ENCODE results near the gene DNAI1.
"Not testable (repeated sequence)": the region's sequence is repeated elsewhere in the genome, so short reads cannot be mapped to it uniquely, and the experiment has no call there.

Gene DNAI1

DNA sequence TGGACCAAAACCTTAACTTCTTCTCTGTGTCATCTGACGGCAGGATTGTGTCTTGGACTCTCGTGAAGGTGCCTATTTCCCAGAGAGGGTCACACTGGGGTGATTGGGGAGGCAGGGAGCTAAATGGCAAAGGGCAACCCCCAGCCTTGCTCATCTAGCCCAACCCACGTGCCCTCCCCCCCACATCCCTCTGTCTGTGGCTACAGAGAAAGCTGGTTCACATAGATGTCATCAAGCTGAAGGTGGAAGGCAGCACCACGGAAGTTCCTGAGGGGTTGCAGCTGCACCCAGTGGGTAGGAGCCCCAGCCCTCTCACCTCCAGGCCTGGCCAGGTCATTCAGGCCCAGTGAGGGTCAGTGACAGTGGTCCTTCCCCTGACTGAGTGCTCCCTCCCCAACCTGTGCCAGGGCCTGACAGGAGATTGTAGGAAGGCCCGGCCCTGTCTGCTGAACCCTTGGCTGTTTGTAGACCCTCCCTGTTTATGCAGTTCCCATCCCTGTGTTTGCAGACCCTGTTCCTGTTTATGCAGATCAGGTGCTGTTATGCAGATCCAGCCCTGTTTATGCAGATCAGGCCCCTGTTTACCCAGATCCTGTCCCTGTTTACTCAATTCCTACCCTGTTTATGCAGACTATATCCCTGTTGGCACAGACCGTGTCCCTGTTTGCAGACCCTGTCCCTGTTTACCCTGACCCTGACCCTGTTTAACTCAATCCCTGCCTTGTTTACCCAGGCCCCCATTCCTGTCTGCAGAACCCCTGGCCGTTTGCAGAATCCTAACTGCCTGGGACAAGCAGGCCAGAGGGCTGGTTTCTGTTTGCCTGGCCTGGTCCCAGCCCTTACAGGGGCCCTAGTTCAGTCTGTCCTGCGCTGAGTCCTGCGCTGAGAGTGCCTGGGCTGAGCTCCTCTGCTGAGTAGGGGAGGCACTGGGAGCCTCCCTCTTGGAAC lies 53.8 kb downstream of the DNAI1 start:
- DNase-seq (ENCODE audit: low spot score) (no peak), FAIRE-seq (no peak)

DNA sequence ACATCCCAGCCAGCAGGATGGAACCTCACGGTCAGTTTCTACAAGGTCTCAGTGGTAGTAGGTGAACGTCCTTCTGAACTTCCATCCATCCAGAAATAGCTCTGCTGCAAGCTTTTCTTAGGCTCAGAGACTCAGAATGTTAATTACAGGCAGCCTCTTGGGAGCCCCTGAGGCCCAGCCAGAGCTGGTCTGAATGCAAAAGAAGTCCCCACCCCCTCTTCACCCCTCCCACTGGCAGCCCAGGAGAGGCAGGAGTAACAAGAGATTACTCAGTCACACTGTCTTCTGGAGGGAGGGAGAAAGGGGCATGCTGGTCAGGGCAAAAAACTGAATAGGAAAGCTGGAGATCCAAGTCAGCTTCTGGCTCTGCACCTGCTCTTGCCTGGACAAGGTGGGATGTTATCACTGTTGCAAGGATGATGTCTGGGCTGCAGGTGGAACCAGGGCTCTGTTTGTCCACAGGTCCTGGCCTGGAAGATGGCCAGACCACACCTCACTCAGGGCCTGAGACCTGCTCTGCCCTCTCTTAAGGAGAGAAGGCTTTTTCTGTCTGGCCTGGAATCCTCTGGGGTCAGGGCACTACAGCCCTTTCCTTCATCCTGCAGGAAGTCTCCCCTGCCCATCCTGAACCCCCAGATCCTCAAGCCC lies 55.1 kb downstream of the DNAI1 start:
- DNase-seq (ENCODE audit: low spot score) = no peak

DNA sequence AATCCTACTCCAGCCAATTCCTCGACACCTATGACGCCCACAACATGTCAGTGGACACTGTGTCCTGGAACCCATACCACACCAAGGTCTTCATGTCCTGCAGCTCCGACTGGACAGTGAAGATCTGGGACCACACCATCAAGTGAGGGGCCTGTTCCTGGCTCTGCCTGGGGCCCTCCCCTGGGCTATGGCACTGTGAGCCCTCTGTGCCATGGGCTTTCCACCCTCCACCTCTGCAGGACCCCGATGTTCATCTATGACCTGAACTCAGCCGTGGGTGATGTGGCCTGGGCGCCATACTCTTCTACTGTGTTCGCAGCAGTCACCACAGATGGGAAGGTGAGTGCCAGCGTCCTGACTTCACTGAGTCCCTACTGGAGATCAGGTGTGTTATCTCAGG lies 55.8 kb downstream of the DNAI1 start:
- FAIRE-seq (no peak), DNase-seq (ENCODE audit: low spot score) (no peak)

More for the DNA sequence above, 55.1 kb downstream of the DNAI1 start:
- FAIRE-seq = no peak

DNA sequence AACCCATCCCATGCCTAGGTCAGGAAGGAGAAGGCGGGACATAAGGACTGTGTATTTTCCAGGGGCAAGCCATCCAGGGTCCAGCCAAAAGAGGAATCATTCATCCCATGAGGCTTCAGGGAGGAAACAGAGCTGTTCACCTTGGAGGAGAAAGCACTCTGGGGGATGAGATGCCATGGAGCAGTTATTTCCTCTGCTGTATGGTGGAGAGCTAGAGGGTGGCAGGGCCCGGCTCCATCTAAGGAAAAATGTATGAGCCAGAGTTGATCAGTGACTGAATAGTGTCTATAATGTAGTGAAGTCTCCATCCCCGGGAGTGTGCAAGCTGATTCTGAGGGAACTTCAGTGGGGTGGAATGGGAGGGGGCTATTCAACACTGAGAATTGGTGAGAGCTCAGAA lies 56.2 kb downstream of the DNAI1 start:
- DNase-seq (ENCODE audit: low spot score) (no peak), FAIRE-seq (no peak)

DNA sequence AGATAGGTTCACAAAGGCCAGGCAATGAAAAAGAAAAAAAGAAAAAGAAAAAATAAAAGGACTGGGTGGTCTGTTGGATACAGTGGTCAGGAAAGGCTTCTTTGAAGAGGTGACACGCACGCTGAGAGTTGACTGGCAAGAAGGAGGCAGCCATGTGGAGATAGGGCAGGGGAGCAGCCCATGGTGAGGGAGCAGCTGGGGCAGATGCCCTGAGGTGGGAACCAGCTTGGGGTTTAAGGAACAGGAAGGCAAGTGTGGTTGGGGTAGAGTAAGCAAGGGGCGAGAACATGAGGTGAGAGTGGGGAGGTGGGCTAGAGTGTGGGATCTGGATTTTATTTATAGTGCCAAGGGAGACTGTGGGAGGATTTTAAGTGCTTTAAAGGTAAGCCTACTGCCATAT lies 57.4 kb downstream of the DNAI1 start:
- FAIRE-seq = no peak
- DNase-seq (ENCODE audit: low spot score) = no peak

DNA sequence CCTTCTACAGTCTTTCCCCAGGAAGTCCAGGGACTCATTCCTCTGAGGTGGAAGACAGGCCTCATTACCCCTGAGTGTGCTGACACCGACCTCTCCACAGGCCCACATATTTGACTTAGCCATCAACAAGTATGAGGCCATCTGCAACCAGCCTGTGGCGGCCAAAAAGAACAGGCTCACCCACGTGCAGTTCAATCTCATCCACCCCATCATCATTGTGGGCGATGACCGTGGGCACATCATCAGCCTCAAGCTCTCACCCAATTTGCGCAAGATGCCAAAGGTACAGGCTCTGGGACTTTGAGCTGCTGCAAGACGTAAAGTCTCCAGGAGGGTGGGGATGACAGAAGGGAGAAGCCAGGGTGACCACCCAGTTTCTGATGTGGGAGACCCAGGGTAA lies 58.6 kb downstream of the DNAI1 start:
- no peak for DNase-seq (ENCODE audit: low spot score)
- peak; percentile 53 for FAIRE-seq

DNA sequence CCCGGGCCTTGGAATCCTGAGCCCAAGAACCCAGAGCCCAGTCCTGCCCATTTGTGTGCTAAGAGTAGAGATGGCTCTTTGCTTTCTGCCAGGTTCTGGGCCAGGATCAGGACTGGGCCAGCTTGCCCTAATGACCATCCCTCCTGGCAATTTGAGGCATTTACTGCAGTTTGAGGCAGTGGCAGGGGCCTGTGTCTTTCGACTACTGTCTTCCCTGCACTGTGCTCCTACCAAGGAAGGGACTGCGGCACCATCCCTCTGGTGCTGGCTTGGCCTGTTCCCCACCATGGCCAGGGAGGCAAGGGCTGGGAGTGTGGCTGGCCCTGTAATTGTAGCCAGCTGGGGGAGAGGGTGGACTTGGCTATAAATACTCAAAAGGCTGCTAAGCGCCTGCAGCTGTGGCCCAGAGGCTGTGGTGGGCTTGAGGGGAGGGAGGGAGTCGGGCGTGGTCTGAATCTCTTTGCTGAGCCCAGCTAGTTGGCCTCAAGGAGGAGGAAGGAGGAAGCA lies 59.6 kb downstream of the DNAI1 start:
- DNase-seq (ENCODE audit: low spot score) = no peak
- FAIRE-seq = no peak

DNA sequence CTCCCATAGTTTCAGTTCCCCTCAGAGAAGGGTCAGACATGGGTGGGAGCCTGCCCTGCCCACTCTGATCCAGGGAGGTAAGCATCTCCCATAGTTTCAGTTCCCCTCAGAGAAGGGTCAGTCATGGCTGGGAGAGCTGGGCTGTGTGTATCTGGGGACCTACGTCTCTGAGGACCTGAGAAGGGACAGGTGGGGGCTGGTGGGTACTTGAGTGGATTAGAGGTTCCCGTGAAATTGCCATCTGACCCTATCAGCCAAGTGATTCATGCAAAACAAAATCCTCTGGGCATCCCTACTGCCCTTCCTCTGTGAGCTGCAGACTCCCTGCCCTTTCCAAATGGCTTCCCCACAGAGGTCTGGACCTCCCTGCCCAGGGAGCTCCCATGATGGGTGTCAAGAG lies 60.3 kb downstream of the DNAI1 start:
- FAIRE-seq (no peak), DNase-seq (ENCODE audit: low spot score) (no peak)

DNA sequence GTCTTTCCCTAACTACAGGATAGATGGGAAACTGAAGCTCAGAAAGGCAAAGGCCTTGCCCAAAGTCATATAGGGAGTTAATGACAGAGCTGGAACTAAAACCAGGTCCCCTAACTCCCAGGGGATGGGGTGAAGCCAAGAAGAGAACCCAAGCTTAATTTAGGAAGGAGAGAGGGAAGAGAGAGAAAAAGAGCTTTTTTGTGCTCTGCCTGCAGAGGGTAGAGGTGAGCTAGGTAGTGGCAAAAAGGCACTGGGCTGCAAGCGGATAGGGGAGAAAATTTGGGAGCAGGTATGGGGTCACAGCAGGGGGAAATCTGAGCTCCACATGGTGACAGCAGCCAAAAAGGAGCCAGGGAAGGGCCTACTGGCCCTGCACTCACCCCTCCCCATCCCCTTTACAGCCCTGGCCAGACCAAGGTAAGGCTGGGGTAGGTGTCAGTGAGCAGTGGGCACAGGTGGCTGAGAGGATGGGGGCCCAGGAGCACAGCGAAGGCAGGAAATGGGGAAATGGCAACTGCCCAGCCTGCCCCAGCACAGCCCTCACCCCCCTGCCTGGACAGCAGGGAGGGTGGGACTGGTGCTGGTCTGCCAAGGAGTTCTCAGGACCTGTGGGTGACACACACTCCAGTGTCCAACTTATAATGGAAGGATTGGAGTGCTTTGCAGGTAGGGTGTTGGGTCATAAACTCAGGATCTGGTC lies 60.9 kb downstream of the DNAI1 start:
- no peak for FAIRE-seq
- no peak for DNase-seq (ENCODE audit: low spot score)

DNA sequence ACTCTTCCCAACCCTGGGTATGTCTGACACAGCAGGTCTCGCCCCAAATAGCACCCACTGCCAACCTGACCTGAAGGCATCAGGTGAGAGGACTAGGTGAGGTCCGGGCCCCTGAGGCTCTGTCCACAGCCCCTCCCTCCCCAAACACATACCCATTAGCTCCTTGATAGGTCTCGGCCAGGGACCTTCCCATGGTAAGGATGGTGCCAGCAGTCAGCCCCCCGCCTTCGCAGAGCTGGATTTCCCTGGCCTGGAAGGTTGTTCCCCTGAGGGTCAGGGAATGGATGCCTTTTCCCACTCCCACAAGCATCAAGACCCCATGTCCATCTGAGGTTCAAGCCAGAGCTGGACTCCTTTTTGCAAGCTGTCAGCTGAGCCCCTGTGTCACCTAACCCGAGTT lies 61.5 kb downstream of the DNAI1 start:
- FAIRE-seq (no peak), DNase-seq (ENCODE audit: low spot score) (no peak)

DNA sequence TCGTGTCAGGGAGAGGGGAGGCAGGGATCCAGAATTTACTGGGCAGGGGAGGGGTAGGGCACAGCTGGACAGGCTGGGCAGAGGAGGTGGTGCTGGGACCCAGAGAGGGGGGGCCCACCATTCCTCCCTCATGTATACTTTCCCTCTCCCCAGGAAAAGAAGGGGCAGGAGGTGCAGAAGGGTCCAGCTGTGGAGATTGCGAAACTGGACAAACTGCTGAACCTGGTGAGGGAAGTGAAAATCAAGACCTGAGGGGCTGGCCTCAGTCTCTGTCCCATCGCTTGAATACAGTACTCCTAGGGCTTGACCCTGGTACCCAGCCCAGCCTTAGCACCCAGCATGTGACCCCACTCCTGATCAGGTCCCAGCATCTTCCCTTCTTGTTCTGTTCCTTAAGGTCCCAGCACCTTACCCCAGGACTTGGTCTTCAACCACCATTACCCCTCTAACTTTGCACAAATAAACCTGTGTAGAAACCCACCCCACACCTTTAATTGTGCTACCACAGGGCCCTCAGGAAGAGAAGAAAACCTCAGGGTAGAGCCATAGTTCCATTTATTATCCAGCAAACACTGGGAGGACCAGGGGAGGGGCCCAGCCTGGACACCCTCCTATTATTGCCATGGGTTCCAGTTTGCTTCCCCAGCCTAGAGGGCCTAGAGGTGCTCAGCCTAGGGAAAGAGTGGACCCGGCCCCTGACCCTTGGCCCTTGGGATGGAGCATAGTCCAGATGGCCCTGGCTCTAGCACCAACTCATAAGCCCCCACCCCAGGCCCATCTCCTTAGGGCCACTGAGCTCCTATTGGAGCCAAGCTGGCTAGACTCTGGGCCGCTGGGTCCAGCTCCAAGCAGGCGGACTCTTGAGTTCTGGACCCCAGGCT lies 62.1 kb downstream of the DNAI1 start:
- FAIRE-seq (no peak), DNase-seq (ENCODE audit: low spot score) (no peak)

DNA sequence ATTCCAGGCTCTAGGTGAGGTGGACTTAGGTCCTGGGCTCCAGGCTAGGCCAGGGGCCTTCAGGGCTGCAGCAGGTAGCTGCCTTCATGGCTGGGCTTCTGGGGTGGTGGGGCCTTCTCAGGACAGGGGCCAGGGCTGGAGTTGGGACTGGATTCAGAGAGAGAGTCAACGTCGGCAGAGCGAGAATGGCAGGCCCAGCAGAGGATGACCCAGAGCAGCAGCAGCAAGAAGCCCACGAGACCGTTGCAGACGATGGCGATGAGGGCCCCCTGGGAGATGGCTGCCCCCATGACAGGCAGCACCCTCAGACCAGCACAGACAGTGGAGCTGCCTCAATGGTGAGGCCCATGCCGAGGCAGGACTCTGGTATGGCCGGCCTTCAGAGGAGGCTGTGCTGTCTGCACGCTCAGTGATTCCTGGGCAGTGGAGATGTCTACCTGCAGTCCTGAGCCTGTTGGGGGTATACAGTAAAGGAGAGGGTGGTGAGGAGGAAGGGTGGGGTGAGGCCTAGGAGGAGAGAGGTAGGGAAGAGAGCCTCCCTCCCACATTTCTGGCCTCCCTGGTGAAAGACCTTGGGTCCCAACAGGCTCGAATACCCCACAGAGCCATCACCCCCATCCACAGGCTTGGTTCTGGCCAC lies 62.9 kb downstream of the DNAI1 start:
- no peak for FAIRE-seq

DNA sequence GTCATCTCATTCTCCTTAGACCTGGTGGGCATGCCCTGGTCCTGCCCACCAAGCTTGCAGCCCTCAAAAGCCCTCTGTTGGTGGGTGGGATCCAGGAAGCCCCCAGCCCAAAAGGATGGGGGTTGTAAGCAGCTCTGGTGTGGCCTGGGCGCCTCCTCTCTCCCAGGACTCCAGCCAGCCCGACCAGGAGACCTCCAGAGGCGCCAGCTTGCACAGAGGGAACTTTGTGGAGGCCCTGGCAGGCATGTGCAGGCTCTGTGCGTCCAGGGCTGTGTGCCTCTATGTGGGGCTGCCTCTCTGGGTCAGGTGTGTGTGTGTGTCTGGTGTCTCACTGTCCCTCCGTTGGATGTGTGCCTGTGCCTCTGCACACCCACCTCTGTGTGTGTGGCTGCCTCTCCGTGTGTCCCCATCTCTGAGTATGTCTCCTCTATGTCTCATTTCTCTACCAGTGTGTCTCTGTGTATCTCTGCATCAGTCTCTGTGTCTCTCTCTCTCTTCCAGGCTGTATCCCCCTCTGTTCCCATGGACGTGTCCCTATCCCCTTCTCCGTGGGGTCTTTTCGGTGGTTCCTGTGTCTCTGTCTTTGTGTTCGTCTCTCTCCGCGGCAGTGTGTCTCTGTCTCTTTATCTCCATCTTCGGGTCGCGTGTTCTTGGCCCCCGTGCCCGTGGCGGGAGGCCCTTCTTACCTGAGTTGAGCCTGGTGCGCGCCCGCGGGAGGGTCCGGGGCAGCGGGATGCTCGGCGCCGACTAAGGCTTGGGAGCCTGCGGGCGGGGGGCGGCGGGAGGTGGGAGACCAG lies 63.7 kb downstream of the DNAI1 start:
- FAIRE-seq (peak; percentile 5), DNase-seq (ENCODE audit: low spot score) (no peak)

More for the DNA sequence above, 62.9 kb downstream of the DNAI1 start:
- no peak for DNase-seq (ENCODE audit: low spot score)

DNA sequence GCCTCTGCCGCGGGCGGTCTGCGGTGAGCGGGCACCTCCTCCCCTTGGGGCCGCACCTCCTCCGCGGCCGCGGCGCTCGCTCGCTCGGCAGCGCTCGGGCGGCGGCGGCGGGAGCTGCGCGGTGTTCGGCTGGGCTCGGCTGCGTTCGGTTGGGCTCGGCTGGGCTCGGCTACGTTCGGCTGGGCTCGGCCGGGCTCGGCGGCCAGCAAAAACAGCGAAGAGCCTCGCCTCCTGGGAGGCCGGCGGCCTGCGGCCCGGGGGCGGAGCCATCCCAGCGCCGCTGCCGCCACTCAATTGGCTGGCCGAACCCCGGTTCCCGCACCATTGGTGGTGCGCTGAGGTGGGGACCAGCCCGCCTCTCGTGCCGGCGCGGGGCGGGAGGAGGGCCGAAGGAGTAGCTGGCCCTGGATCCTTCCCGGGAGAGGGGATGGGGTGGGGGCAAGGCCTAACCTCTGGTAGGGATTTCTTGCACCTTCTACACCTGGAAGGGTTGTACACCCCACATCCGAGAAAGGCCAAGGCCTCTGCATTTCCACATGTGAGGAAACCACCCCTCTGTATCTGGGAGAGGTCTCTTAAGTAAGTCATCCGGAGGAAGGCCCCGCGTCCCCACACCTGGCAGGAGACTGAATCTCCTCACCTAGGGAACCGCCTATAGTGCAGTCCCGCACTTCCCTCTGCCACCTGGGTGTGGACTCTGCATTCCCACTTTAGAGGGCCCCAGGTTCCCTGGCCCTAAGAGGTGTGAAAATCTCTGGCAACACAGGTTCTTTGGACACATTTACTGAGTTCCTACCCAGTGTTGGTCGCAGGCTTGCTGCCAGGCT lies 64.6 kb downstream of the DNAI1 start, which contains the start of gene ENHO:
Gene ENHO (minus strand): TSS at position 20 of the 827 bp plus-strand sequence. CDS start 1,295 bp downstream, outside the sequence.
- peak; percentile 97 for DNase-seq (ENCODE audit: low spot score)
- peak; percentile 81 for FAIRE-seq

DNA sequence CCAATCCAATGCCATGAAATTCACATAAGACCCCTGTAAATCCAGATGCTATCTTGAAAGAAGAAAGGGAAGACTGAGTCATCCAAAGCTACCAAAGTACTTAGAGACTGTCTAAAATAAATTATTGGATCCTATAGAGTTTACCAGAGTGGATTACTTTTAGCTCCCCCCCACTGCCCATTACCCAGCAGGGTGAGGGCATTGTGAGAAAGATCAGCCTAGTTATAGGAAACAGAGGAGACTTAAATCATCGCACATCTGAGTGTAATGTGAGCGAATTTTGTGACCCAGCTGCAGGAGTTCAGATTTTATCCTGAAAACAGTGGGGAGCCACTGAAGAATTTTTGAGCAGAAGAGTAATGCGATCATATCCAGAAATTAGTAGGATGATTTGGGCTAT lies 65.7 kb downstream of the DNAI1 start:
- FAIRE-seq (no peak), DNase-seq (ENCODE audit: low spot score) (no peak)

DNA sequence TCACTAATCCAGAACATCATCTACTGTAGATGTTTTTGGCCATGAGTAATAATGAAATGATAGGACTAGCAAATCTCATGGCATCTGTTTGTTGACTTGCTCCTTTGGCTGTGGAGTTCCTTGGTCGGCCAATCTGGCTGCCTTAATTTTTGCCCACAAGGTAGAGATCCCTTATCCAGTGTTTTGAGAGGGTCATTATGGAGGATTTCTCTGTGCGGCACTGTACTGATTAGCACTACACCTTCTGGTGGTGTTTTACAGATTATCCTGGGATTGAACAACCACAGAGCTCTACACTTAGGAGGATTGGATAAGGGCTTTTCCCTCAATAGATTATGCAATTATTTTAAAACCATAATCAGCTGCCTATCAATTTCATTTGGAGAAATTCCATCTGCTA lies 67.4 kb downstream of the DNAI1 start:
- FAIRE-seq = no peak
- DNase-seq (ENCODE audit: low spot score) = no peak

DNA sequence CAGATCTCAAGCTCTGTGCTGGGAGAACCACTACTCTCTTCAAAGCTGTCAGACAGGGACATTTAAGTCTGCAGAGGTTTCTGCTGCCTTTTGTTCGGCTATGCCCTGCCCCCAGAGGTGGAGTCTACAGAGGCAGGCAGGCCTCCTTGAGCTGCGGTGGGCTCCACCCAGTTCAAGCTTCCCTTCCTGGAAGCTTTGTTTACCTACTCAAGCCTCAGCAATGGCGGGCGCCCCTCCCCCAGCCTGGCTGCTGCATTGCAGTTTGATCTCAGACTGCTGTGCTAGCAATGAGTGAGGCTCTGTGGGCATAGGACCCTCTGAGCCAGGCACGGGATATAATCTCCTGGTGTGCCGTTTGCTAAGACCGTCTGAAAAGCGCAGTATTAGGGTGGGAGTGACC lies 73.4 kb downstream of the DNAI1 start:
- not testable (repeated sequence) for DNase-seq (ENCODE audit: low spot score); FAIRE-seq

DNA sequence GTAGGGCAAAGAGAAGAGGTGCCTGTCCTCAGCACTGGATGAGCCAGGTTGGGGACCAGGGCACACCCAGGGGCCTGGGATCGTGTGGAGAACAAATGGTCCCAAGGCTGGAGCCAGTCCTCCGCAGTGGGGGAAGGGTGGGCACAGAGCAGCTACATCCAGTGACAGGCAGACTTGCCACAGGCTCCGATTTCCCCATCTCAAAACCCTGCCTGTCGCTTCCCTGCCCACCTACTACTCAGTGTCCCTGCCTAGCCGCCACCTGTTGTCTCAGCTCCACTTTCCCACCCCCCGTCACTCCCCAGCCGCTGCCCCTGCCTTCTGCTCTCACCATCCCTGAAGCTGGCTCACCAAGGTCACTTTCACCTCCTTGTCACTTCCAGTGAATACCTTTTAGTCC lies 78.1 kb downstream of the DNAI1 start:
- DNase-seq (ENCODE audit: low spot score) (no peak), FAIRE-seq (no peak)

DNA sequence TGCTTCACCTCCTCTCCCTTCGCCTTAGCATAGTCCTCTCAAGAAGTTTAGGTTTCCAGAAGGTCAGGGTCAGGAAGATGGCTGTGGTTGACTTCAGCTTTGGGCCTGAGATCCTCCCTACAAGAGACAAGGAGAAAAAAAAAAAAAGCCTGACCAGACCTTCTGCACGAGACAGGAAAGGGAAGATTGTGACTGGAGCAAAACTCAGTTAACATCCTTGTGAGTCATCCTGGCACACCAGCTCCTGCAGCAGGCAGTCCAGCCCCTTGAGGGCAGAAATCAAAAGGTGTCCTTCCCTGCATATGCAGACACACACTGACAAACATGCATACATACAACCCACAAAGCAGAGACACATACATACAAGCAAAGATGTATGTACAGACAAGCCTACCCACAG lies 82.2 kb downstream of the DNAI1 start:
- FAIRE-seq = peak; percentile 93
- peak; percentile 65 for DNase-seq (ENCODE audit: low spot score)

Measured in urothelium cell line (cell line).